Lower leg skin (tissue), 3 donors: ENCODE measurements around the gene COBL.

ENCODE experiments used
- POLR2A ChIP-seq, 2 donors: fragments of 450-650 bp; IDR thresholded peaks; one replicate each; pipeline ENCODE4 v1.6.1; 2016 to 2017; ENCODE audit warnings: antibody characterized with exemption in 2 of 2, mild to moderate bottlenecking in 1 of 2, moderate library complexity in 1 of 2
- TF ChIP-seq, protein P1 (sequence below), 3 donors: fragments of 450-650 bp; IDR thresholded peaks; one replicate each; pipeline ENCODE4 v1.5.1; 2016; ENCODE audit warnings: antibody characterized with exemption in 3 of 3, mild to moderate bottlenecking in 3 of 3, moderate library complexity in 2 of 3

GRCh38 chr7:51054231-51054630 lies 262.4 kb downstream of the COBL start:
- TF ChIP-seq POLR2A (IDR thresholded peaks at IDR 0.05) = no peak
- TF ChIP-seq, protein P1, sequence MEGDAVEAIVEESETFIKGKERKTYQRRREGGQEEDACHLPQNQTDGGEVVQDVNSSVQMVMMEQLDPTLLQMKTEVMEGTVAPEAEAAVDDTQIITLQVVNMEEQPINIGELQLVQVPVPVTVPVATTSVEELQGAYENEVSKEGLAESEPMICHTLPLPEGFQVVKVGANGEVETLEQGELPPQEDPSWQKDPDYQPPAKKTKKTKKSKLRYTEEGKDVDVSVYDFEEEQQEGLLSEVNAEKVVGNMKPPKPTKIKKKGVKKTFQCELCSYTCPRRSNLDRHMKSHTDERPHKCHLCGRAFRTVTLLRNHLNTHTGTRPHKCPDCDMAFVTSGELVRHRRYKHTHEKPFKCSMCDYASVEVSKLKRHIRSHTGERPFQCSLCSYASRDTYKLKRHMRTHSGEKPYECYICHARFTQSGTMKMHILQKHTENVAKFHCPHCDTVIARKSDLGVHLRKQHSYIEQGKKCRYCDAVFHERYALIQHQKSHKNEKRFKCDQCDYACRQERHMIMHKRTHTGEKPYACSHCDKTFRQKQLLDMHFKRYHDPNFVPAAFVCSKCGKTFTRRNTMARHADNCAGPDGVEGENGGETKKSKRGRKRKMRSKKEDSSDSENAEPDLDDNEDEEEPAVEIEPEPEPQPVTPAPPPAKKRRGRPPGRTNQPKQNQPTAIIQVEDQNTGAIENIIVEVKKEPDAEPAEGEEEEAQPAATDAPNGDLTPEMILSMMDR (IDR thresholded peaks at IDR 0.05) = no peak
